Left forelimb (tissue), 1 donor: Measurements from ENCODE around the gene SLC22A12.

Experiments
- DNase-seq: peaks from one replicate; pipeline ENCODE4 v3.0.0-alpha.2; 2018; ENCODE audit warnings: low spot score

The SLC22A12 gene

GRCh38 chr11:64563966-64564365 lies 27.1 kb upstream of the SLC22A12 start:
- peak; percentile 48 for DNase-seq

- no peak for DNase-seq
Measured at GRCh38 chr11:64564419-64564818, 26.6 kb upstream of the SLC22A12 start.

GRCh38 chr11:64564947-64565889 lies 25.8 kb upstream of the SLC22A12 start:
- peak; percentile 55 for DNase-seq

- DNase-seq, result peak; percentile 65
Measured at GRCh38 chr11:64566042-64566914, 24.7 kb upstream of the SLC22A12 start.

- peak; percentile 60 for DNase-seq
Measured at GRCh38 chr11:64566915-64567891, 23.8 kb upstream of the SLC22A12 start.

- peak; percentile 55 for DNase-seq
Measured at GRCh38 chr11:64568041-64568571, 22.9 kb upstream of the SLC22A12 start.

- no peak for DNase-seq
Measured at GRCh38 chr11:64568584-64569140, 22.4 kb upstream of the SLC22A12 start.

- DNase-seq, result no peak
Measured at GRCh38 chr11:64569300-64569970, 21.6 kb upstream of the SLC22A12 start.

GRCh38 chr11:64570341-64570740 lies 20.7 kb upstream of the SLC22A12 start:
- peak; percentile 2 for DNase-seq

- peak; percentile 46 for DNase-seq
Measured at GRCh38 chr11:64571050-64571409, 20.0 kb upstream of the SLC22A12 start.

- DNase-seq, result peak; percentile 57
Measured at GRCh38 chr11:64571410-64572091, 19.5 kb upstream of the SLC22A12 start.

GRCh38 chr11:64572143-64572542 lies 18.9 kb upstream of the SLC22A12 start:
- peak; percentile 49 for DNase-seq

- no peak for DNase-seq
Measured at GRCh38 chr11:64577202-64577601, 13.8 kb upstream of the SLC22A12 start.

GRCh38 chr11:64580412-64580811 lies 10.6 kb upstream of the SLC22A12 start:
- DNase-seq, result no peak

GRCh38 chr11:64581057-64581523 lies 9.9 kb upstream of the SLC22A12 start:
- DNase-seq, result no peak

GRCh38 chr11:64582885-64583284 lies 8.1 kb upstream of the SLC22A12 start:
- DNase-seq, result no peak

- DNase-seq, result no peak
Measured at GRCh38 chr11:64583296-64584262, 7.4 kb upstream of the SLC22A12 start.

GRCh38 chr11:64585150-64585549 lies 5.9 kb upstream of the SLC22A12 start:
- DNase-seq, result no peak
